GM18499 (cell line): ENCODE results near the gene KMT2D.

Source experiments
- ATAC-seq: cut with Tn5 transposase; IDR thresholded peaks from one replicate; pipeline ENCODE4 v1.9.1; 2021; ENCODE audit warnings: moderate number of reproducible peaks; ENCODE audit not compliant: insufficient read depth, unreplicated experiment

KMT2D gene

GRCh38 chr12:49055092-49055491 is 5.5 kb downstream of the KMT2D start:
- ATAC-seq: no peak

GRCh38 chr12:49054524-49054923 is 6.1 kb downstream of the KMT2D start:
- no peak for ATAC-seq

GRCh38 chr12:49054096-49054495 is 6.5 kb downstream of the KMT2D start:
- ATAC-seq: no peak

- no peak for ATAC-seq
These were observed 8.0 kb downstream of the KMT2D start for GRCh38 chr12:49052451-49053208.

GRCh38 chr12:49051777-49052438 is 8.7 kb downstream of the KMT2D start:
- ATAC-seq: no peak

GRCh38 chr12:49051373-49051764 is 9.2 kb downstream of the KMT2D start:
- ATAC-seq: no peak

- ATAC-seq: no peak
These were observed 9.9 kb downstream of the KMT2D start for GRCh38 chr12:49050507-49051372.

- ATAC-seq: no peak
These were observed 10.9 kb downstream of the KMT2D start for GRCh38 chr12:49049566-49050224.

GRCh38 chr12:49048953-49049352 is 11.6 kb downstream of the KMT2D start:
- no peak for ATAC-seq

- no peak for ATAC-seq
These were observed 14.3 kb downstream of the KMT2D start for GRCh38 chr12:49046129-49046895.

GRCh38 chr12:49044660-49045059 is 15.9 kb downstream of the KMT2D start:
- no peak for ATAC-seq

- no peak for ATAC-seq
These were observed 16.7 kb downstream of the KMT2D start for GRCh38 chr12:49043856-49044258.

GRCh38 chr12:49043241-49043640 is 17.4 kb downstream of the KMT2D start:
- no peak for ATAC-seq

- ATAC-seq: no peak
These were observed 18.6 kb downstream of the KMT2D start for GRCh38 chr12:49041881-49042484.

- no peak for ATAC-seq
These were observed 19.3 kb downstream of the KMT2D start for GRCh38 chr12:49041036-49041880.

- ATAC-seq: no peak
These were observed 20.2 kb downstream of the KMT2D start for GRCh38 chr12:49040364-49040855.

- ATAC-seq: no peak
These were observed 20.9 kb downstream of the KMT2D start for GRCh38 chr12:49039421-49040363.
